Astrocyte (in vitro differentiated cells and primary cell): ENCODE data around the gene MAP2K2.

Experiments used
- EZH2 ChIP-seq: IDR thresholded peaks from 2 replicates; pipeline ENCODE4 v1.6.1; 2012; ENCODE audit warnings: mild to moderate bottlenecking, low read length, inconsistent platforms; ENCODE audit not compliant: insufficient read depth
- TF ChIP-seq, protein P1 (sequence below): IDR thresholded peaks from 2 replicates; pipeline ENCODE4 v1.5.1; 2011; ENCODE audit warnings: low read depth, mild to moderate bottlenecking, inconsistent platforms, low read length, moderate library complexity; ENCODE audit not compliant: insufficient read depth

DNA sequence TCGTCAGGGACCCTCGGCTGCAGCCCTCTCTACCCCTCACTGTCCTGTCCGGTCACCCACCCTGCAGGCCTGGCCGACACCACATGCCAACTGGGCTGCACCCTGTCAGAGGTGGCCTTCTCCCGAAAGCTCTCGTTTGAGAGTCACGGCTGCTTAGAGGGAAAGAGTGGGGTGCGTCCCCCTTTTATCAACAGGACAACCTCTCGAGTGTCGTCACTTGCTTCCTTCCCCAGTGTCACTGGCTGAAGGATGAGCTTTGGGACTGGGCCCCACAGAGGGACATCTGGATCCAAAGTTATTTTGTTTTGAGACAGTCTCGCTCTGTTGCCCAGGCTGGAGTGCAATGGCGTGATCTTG lies 28.5 kb downstream of the MAP2K2 start:
- TF ChIP-seq, protein P1, sequence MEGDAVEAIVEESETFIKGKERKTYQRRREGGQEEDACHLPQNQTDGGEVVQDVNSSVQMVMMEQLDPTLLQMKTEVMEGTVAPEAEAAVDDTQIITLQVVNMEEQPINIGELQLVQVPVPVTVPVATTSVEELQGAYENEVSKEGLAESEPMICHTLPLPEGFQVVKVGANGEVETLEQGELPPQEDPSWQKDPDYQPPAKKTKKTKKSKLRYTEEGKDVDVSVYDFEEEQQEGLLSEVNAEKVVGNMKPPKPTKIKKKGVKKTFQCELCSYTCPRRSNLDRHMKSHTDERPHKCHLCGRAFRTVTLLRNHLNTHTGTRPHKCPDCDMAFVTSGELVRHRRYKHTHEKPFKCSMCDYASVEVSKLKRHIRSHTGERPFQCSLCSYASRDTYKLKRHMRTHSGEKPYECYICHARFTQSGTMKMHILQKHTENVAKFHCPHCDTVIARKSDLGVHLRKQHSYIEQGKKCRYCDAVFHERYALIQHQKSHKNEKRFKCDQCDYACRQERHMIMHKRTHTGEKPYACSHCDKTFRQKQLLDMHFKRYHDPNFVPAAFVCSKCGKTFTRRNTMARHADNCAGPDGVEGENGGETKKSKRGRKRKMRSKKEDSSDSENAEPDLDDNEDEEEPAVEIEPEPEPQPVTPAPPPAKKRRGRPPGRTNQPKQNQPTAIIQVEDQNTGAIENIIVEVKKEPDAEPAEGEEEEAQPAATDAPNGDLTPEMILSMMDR = no peak
- TF ChIP-seq EZH2 = no peak
